Lower leg skin (tissue), 4 donors: Measurements from ENCODE around the gene ZFX. TPM values are rescaled to one million over a fixed set of nuclear protein-coding genes. Genes with fewer than 3 reads are reported as not detected.

Experiments
- DNase-seq, 2 donors: peaks; one replicate each; pipeline ENCODE4 v3.0.0-alpha.2; 2019; ENCODE audit warnings: low spot score in 2 of 2
- H3K4me3 ChIP-seq: fragments of 200-600 bp; sonication (generic); 2 replicates; pipeline ENCODE4 v1.5.1; 2017; ENCODE audit warnings: mild to moderate bottlenecking, low read depth; ENCODE audit not compliant: poor library complexity, severe bottlenecking
- CTCF ChIP-seq, 3 donors: fragments of 450-650 bp; IDR thresholded peaks; one replicate each; pipeline ENCODE4 v1.5.1; 2016; ENCODE audit warnings: antibody characterized with exemption in 3 of 3, mild to moderate bottlenecking in 3 of 3, moderate library complexity in 2 of 3
- POLR2A ChIP-seq, 2 donors: fragments of 450-650 bp; IDR thresholded peaks; one replicate each; pipeline ENCODE4 v1.6.1; 2016 to 2017; ENCODE audit warnings: antibody characterized with exemption in 2 of 2, mild to moderate bottlenecking in 1 of 2, moderate library complexity in 1 of 2
- WGBS, 2 donors: methylation state at CpG; one replicate each; pipeline ENCODE4 v1.1.5; 2018; 5-methylcytosine and 5-hydroxymethylcytosine counted together
- intact Hi-C: fragments of 100-400 bp; cut with DNase I; formaldehyde crosslinking; loops from one replicate; pipeline ENCODE4 v1.15.0; 2023; ENCODE audit warnings: low total_unique reads
- total RNA-seq, 4 donors: library from RNA; depleted of rRNA; stranded (reverse); fragments of >200 nt; gene quantifications; one replicate each; pipeline ENCODE4 v1.1.0, GENCODE V29; 2016

ZFX gene
- total RNA-seq, 4 donors from 2014 or later, result 29.0 to 63.4 (median 37.8) TPM

DNA sequence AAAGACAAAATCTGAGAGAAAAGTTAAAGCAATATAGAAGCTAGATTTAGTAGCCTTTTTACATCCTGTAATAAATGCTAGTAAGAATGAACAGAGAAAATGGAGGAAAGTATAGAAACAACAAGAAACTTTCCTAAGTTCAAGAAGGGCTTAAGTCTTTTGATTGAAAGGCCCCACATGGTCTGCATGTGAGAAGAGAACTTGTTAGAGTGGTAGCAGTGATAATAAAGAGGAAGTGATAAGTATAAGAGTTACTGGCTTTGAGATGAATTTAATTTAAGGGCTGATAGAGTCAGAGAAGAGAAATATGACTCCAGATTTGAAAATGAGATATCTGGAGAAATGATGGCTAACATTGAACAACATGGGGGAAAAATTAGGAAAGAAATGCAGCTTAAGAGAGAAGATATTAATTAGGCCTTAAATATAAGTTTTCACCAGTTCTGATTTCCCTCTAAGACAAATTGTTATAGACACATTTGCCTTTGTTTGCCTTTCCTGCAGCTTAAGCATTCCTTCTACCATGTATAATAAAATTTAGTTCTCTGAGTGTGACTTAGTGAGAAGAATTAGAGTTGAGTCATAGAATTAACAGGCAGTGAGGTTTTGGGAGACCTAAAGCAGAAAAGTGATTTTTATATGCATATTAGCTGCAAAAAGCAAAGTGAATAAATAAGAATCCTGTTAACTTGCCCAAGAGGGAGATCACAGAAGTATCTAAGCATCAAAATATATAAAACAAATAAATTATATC is 18.4 kb downstream of the ZFX start:
- DNase-seq, result no peak
- H3K4me3 ChIP-seq, result no peak overlapping the region
- TF ChIP-seq POLR2A (IDR thresholded peaks at IDR 0.05), result no peak
- no peak for TF ChIP-seq CTCF (IDR thresholded peaks at IDR 0.05)
- intact Hi-C loops, result no loop called here

GRCh38 chrX:24168807-24169206 is 19.3 kb downstream of the ZFX start:
- whole genome bisulfite sequencing, 2 donors, result 64 to 89% methylated on average over 5 of the region's 5 CpGs
- no peak overlapping the region for H3K4me3 ChIP-seq
- DNase-seq, result no peak
- no peak for TF ChIP-seq POLR2A (IDR thresholded peaks at IDR 0.05)
- TF ChIP-seq CTCF (IDR thresholded peaks at IDR 0.05), result no peak
- intact Hi-C loops, result no loop called here

GRCh38 chrX:24169211-24169610 is 19.7 kb downstream of the ZFX start:
- no peak for DNase-seq
- WGBS, 2 donors, result 50 to 69% methylated on average over 3 of the region's 3 CpGs
- H3K4me3 ChIP-seq, result no peak overlapping the region
- intact Hi-C loops, result no loop called here
- TF ChIP-seq POLR2A (IDR thresholded peaks at IDR 0.05) (no peak), CTCF (IDR thresholded peaks at IDR 0.05) (no peak)

DNA sequence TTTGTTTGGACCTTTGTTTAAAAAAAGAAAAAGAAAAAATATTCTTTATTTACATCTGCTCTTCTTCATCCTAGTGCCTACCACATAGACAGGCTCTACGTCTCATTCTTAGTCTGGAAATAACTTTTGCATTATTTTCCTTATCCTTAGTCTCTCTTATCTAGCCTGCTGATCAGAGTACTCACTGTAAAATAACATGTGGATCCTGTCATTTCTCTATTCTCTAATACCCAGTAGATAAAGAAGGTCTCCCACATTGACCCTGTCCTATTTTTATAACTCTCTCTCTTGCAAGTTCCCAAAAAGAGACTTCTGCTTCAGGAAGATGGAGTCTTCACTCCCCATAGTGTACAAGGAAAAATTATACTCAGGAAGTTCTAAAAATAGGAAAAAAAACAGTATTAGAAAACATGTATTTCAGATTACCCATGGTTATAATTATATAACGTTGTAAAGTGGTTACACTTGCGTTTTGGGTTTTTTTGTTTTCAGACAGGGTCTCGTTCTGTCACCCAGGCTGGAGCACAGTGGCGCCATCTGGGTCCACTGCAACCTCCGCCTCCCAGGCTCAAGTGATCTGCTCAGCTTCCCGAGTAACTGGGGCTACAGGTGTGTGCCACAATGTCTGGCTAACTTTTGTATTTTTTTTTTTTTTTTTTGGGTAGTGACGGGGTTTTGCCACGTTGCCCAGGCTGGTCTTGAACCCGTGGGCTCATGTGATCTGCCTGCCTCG is 23.8 kb downstream of the ZFX start:
- 85 to 88% methylated on average over 11 of the region's 11 CpGs for WGBS, 2 donors
- DNase-seq, result no peak
- TF ChIP-seq CTCF (IDR thresholded peaks at IDR 0.05) (no peak), POLR2A (IDR thresholded peaks at IDR 0.05) (no peak)
- no peak overlapping the region for H3K4me3 ChIP-seq
- intact Hi-C loops, result no loop called here

DNA sequence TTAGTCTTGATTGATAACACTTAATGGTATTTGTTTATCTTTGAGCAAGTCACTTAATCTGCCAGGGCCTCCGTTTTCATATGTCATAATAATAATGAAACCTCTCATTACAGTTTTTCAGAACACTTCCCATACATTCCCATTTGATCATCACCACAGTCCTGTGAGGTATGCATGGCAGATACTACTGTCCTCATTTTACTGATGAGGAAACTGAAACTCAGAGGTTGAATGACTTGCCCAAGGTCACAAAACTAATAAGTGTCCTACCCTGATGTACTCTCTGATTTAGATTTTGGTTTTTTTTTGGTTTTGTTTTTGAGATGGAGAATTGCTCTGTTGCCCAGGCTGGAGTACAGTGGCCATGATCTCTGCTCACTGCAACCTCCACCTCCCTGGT is 25.7 kb downstream of the ZFX start:
- TF ChIP-seq CTCF (IDR thresholded peaks at IDR 0.05) (no peak), POLR2A (IDR thresholded peaks at IDR 0.05) (no peak)
- intact Hi-C loops, result no loop called here
- no peak for DNase-seq
- no peak overlapping the region for H3K4me3 ChIP-seq
- WGBS, 2 donors, result 78 to 83% methylated on average over 1 of the region's 1 CpG
